HCT116 (cell line): ENCODE results near the gene WAPL.

Experiments used
- EZH2 ChIP-seq: fragments of 200-600 bp; sonication (generic); IDR thresholded peaks from 2 replicates; pipeline ENCODE4 v1.6.1; 2017; ENCODE audit warnings: antibody characterized with exemption, mixed run types
- EZH2phosphoT487 ChIP-seq: fragments of 200-600 bp; IDR thresholded peaks from 2 replicates; pipeline ENCODE4 v1.6.1; 2018; ENCODE audit warnings: antibody characterized with exemption, borderline replicate concordance
- TF ChIP-seq, protein P1 (sequence below): IDR thresholded peaks from 2 replicates; pipeline ENCODE4 v1.6.1; 2012

DNA sequence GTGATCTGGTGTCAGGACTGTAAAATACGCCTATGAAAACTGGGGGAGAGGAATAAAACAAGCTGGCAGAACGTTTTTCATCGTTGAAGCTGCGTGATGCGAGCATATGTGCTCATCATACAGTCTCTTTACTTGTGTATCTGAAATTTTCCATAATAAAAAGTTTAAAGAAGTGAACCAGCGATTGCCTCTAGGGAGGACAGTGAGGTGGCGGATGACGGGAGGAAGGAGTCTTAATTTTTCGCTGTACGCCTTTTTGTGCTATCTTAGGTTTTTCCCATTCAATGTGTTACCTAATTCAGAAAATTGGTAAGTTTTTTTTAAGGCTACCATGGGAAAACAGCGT is 891 bp upstream of the WAPL start:
- no peak for TF ChIP-seq EZH2
- TF ChIP-seq, protein P1, sequence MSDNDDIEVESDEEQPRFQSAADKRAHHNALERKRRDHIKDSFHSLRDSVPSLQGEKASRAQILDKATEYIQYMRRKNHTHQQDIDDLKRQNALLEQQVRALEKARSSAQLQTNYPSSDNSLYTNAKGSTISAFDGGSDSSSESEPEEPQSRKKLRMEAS: no peak
- no peak for TF ChIP-seq EZH2phosphoT487
